CD4-positive, alpha-beta T cell treated with Interleukin-4 for 4 hours (primary cell): ENCODE data around the gene BCO2.
"Not testable (repeated sequence)": the region's sequence is repeated elsewhere in the genome, so short reads cannot be mapped to it uniquely, and the experiment has no call there.

Source experiments
- DNase-seq: peaks from one replicate; pipeline ENCODE4 v3.0.0-alpha.2; 2020

Gene BCO2

GRCh38 chr11:112172362-112172994 is 2.8 kb upstream of the BCO2 start:
- DNase-seq = no peak

DNA sequence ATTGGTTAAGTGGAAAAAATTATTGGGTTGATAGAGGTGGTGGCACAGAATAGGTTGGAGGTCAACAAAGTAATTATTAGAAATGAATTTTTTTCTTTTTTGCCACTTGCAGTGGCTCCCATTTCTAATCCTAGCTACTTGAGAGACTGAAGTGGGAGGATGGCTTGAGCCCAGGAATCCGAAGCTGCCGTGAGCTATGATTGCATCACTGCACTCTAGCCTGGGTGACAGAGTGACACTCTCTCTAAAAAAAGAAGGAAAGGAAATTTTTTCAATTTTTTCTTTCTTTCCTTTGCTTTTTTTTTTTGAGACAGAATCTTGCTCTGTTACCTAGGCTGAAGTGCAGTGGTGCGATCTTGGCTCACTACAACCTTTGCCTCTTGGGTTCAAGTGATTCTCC is 2.2 kb upstream of the BCO2 start:
- DNase-seq = no peak

DNA sequence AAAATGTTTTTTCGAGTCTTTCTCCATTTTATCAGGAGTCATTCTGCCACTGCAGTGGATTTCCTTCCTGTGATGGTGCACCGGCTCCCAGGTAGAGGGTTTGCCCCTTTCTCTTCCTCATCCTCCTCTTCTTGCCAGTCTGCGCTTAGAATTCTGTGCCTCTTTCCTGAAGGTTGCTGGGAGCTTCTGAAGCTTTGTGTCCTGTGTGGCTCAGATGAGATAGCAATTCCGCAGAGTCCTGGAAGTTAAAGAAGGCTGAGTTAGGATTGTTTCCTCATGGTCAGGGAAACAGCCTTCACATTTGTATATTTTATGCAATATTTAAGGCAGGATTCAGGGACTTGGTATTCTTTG is 264 bp downstream of the BCO2 start:
- DNase-seq = no peak

GRCh38 chr11:112176077-112176476 is 765 bp downstream of the BCO2 start:
- no peak for DNase-seq

DNA sequence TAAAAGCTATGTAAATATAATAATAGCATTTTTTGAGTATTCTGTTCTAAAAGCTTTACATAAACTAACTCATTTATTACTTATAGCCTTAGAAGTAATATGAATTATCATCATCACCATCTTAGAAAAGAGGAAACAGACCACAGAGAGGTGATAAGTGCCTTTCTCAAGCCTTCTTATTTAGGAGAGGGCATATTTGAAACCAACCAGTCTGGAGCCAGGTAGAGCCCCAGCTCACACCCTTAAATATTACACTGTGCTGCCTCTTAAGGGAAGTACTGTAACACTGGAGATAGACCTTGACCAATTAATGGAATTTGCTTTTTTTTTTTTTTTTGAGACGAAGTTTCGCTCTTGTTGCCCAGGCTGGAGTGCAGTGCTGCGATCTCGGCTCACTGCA is 2.3 kb downstream of the BCO2 start:
- DNase-seq = no peak

- DNase-seq = no peak
Measured at GRCh38 chr11:112178428-112178827, 3.1 kb downstream of the BCO2 start.

GRCh38 chr11:112178936-112179335 is 3.6 kb downstream of the BCO2 start:
- DNase-seq = no peak

GRCh38 chr11:112179601-112180000 is 4.3 kb downstream of the BCO2 start:
- no peak for DNase-seq

DNA sequence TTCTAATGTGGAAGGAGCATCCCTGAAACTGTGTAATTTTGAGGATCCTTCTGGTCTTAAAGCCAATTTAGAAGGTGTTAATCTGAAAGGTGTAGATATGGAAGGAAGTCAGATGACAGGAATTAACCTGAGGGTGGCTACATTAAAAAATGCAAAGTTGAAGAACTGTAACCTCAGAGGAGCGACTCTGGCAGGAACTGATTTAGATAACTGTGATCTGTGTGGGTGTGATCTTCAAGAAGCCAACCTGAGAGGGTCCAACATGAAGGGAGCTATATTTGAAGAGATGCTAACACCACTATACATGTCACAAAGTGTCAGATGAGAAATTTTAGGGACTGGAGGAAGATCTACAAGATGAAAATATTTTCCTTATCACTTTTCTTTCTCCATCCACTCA is 7.6 kb downstream of the BCO2 start:
- DNase-seq = no peak

DNA sequence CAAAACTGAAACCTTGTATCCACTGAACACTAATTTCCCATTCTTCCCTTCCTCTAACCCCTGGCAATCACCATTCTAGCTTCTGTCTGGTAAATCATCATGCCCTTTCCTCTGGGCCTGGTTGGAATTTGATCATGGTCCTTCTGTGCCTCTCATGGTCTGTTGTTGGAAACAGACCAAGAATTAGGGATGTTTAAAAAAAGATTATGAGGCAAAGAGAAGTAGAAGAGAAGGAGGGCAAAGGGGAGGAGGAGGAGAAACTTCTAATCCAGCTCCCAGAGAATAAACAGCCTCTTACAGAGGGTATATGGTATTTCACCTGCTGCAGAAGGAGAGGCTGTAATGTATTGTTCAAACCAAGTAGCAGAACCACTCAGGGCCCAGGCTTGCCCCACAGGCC is 10.6 kb downstream of the BCO2 start:
- DNase-seq = no peak

- no peak for DNase-seq
Measured at GRCh38 chr11:112186304-112186703, 11.0 kb downstream of the BCO2 start.

DNA sequence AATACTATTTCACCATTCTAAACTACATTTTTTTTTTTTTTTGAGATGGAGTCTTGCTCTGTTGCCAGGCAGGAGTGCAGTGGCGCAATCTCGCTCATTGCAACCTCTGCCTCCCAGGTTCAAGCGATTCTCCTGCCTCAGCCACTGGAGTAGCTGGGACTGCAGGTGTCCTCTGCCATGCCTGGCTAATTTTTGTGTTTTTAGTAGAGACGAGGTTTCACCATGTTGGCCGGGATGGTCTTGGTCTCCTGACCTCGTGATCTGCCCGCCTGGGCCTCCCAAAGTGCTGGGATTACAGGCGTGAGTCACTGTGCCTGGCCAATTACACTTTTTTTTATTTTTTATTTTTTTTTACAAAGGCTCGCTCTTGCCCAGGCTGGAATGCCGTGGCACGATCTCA is 19.8 kb downstream of the BCO2 start:
- not testable (repeated sequence) for DNase-seq

GRCh38 chr11:112195951-112196351 is 20.6 kb downstream of the BCO2 start:
- no peak for DNase-seq

- no peak for DNase-seq
Measured at GRCh38 chr11:112196519-112197087, 21.3 kb downstream of the BCO2 start.

GRCh38 chr11:112199101-112199500 is 23.8 kb downstream of the BCO2 start:
- not testable (repeated sequence) for DNase-seq

- no peak for DNase-seq
Measured at GRCh38 chr11:112200252-112200651, 24.9 kb downstream of the BCO2 start.

DNA sequence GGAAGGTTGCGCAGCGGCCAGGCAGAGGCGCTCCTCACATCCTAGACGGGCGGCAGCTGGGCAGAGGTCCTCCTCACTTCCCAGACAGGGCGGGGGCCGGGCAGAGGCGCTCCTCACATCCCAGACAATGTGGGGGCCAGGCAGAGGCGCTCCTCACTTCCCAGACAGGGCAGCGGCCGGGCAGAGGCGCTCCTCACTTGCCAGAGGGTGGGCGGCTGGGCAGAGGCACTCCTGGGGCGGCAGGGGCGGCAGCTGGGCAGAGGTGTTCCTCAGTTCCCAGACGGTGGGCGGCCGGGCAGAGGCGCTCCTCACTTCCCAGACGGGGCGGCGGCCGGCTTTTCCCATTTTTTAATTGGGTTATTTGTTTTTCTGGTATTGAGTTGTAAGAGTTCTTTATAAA is 30.8 kb downstream of the BCO2 start:
- DNase-seq = no peak

GRCh38 chr11:112210890-112211289 is 35.6 kb downstream of the BCO2 start:
- DNase-seq = no peak

GRCh38 chr11:112211536-112211935 is 36.2 kb downstream of the BCO2 start:
- DNase-seq = peak; percentile 22

DNA sequence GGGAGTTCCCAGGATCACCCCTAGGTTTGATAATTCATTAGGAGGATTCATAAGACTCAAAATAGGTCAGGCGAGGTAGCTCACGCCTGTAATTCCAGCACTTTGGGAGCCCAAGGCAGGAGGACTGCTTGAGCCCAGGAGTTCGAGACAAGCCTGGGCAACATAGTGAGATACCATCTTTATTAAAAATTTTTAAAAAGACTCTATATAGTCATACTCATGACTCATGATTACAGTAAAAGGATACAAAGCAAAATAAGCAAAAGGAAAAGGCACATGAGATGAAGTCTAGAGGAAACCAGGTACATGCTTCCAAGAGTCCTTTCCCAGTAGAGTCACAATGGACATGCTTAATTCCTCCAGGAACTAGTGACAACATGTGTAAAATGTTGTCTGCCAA is 37.0 kb downstream of the BCO2 start:
- DNase-seq = no peak

DNA sequence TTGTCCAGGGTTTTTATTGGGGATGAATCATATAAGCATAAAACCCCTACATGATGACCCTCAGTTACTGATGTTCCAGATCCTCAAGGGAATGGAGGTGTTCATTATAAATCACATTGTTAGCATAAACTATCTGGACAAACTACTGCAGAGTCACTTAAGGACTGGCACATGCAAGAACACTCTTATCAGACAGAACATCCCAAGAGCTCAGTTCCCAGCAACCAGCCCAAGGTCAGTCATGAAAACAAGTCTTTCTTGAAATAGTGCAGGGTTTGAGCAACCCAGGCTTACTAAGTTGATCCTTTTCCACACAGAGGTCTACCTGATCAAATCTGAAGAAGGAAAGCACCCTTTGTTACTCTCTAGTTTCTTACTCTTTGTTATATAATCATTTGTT is 37.4 kb downstream of the BCO2 start:
- DNase-seq = no peak

GRCh38 chr11:112213753-112214152 is 38.4 kb downstream of the BCO2 start:
- DNase-seq = no peak

- no peak for DNase-seq
Measured at GRCh38 chr11:112215621-112216020, 40.3 kb downstream of the BCO2 start.

GRCh38 chr11:112216561-112217105 is 41.3 kb downstream of the BCO2 start:
- no peak for DNase-seq
